Smooth muscle cell of the coronary artery (primary cell): Measurements from ENCODE around the gene NEK6. TPM values are rescaled to one million over a fixed set of nuclear protein-coding genes. Genes with fewer than 3 reads are reported as not detected.

ENCODE experiments used
- total RNA-seq: library from RNA; depleted of rRNA; stranded (reverse); fragments of >200 nt; gene quantifications from 2 replicates; pipeline ENCODE4 v1.2.3, GENCODE V29; 2014; ENCODE audit warnings: low replicate concordance

Gene NEK6
- total RNA-seq, result 65.5 and 225 TPM in 2 replicates

GRCh38 chr9:124257844-124258606, at the start of gene NEK6:
Gene NEK6, plus strand, starts transcription at chr9:124257949. Its CDS starts 44,016 bp downstream, at chr9:124301965.

Other genes with a start within 250 kb of the NEK6 start
- not detected in 2 replicates for gene LHX2, start 246.2 kb upstream of the NEK6 start, total RNA-seq
- 255 and 266 TPM in 2 replicates for gene PSMB7, start 157.5 kb downstream of the NEK6 start, total RNA-seq
- gene ADGRD2, start 192.5 kb downstream of the NEK6 start, total RNA-seq, result not detected in 2 replicates
- gene NR5A1, start 249.4 kb downstream of the NEK6 start, total RNA-seq, result not detected in 2 replicates